GM12865 (cell line): Measurements from ENCODE around the gene ADCY5.

Experiments
- DNase-seq: peaks from one replicate; pipeline ENCODE4 v3.0.0; 2010; ENCODE audit warnings: low read depth
- H3K4me3 ChIP-seq: 2 replicates; pipeline ENCODE4 v1.5.1; 2011; ENCODE audit warnings: mild to moderate bottlenecking, low read depth, low read length, control low read depth
- TF ChIP-seq, protein P1 (sequence below): IDR thresholded peaks from 2 replicates; pipeline ENCODE4 v1.5.1; 2011; ENCODE audit warnings: low read length, control low read depth, low read depth, inconsistent platforms; ENCODE audit not compliant: insufficient read depth; ENCODE audit errors: missing control alignments

ADCY5 gene

DNA sequence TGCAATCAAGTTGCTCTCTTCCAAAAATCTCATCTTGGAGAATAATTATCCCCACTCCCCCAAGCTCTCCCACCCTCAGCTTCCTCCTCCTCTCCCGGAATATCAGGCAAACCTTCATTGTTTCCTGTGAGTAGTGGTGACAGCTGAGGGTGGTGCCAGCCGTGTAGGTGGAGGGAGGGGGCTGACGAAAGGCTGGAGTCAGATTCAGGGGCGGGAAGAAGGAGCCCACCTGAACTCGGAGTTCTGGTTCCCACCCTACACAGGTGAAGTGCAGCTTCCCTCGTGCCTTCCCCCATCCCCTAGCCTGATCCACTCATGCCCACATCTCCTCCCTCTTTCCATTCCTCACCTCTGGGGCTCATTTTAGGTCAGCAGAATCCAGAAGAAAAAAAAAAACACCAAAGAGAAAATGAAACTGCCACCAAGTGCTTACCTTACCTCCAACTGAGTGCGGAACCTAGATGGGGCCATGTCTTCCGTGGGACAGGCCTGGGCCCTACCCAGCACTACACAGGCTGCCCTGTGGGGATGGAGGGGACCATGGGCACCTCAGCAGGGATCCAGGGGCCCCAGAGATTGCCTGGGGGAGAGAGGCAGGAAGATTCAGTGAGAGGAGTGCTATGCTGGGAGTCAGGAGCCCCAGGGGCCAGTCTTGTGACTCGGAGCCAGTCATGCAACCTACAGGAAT, 81.3 kb downstream of the ADCY5 start:
- TF ChIP-seq, protein P1, sequence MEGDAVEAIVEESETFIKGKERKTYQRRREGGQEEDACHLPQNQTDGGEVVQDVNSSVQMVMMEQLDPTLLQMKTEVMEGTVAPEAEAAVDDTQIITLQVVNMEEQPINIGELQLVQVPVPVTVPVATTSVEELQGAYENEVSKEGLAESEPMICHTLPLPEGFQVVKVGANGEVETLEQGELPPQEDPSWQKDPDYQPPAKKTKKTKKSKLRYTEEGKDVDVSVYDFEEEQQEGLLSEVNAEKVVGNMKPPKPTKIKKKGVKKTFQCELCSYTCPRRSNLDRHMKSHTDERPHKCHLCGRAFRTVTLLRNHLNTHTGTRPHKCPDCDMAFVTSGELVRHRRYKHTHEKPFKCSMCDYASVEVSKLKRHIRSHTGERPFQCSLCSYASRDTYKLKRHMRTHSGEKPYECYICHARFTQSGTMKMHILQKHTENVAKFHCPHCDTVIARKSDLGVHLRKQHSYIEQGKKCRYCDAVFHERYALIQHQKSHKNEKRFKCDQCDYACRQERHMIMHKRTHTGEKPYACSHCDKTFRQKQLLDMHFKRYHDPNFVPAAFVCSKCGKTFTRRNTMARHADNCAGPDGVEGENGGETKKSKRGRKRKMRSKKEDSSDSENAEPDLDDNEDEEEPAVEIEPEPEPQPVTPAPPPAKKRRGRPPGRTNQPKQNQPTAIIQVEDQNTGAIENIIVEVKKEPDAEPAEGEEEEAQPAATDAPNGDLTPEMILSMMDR = no peak
- no peak overlapping the region for H3K4me3 ChIP-seq
- DNase-seq = no peak

DNA sequence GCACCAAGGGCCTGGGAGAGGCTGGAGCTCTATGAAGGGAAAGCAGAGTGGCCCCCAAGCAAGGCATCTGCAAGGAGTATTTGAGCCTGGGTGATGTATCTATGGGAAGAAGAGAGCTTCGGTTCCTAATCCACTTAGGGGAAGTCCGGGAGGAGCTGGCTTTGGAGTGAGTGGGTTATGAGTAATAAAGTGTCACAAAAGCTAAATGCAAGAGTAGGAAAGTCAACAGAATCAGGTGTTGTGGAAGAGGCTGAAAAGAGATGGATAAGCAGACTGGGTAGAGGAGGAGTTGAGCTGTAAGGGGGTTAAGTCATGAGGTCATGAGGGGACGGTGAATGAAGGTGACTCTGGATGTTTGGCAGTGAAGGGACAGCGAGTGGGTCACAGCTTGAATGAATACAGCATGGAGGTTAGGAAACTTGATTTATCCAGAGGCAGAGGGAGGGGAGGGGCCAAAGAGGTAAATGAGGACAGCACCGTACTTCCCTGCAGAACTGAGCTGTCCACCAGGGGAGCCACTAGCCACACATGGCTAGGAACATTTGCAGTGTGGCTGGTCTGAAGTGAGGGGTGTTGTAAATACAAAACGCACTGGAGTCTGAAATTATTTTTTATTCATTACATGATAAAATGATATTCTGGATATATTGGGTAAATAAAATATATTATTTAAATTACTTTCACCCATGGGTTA, 83.3 kb downstream of the ADCY5 start:
- H3K4me3 ChIP-seq = no peak overlapping the region
- TF ChIP-seq, protein P1 = peak; percentile 34
- no peak for DNase-seq

DNA sequence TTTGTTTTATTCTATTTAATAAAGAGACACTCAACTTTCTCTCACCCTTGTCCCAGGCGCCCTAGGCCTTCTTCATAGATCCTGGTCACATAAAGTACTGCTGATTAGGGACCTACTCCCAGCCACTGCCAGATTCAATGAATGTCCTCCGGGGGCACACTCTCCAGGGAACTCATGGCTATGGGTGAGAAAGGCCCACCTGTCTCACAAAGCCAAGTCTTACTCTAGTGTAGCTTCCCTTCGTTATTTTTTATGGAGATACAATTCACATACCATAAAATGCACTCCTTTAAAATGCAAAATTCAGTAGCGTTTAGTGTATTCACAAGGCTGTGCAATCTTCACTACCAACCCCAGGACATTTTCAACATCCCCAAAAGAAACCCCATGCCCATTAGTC, 87.8 kb downstream of the ADCY5 start:
- TF ChIP-seq, protein P1 = no peak

DNA sequence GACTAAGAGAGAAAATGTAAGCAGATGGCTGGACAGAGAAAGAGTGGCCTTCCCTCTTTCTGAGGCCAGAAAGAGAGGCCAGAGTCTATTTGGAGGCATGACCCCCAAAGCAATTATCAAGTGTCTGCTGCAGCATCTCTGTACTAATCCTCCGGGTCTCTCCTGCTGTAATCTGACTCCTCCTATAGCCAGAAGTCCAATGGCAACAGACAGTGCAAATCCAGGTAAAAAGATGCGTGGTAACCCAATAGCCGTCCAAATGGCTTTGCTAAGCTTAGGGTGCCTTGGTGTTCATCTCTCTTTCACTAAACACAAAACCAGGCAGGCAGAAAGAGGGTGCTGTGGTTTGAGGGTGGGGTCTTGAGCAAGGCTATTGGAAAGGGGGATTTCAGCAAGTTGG, 91.6 kb downstream of the ADCY5 start:
- DNase-seq = no peak
- TF ChIP-seq, protein P1 = no peak
- H3K4me3 ChIP-seq = no peak overlapping the region

More for the DNA sequence above, 87.8 kb downstream of the ADCY5 start:
- DNase-seq = no peak
- H3K4me3 ChIP-seq = no peak overlapping the region

DNA sequence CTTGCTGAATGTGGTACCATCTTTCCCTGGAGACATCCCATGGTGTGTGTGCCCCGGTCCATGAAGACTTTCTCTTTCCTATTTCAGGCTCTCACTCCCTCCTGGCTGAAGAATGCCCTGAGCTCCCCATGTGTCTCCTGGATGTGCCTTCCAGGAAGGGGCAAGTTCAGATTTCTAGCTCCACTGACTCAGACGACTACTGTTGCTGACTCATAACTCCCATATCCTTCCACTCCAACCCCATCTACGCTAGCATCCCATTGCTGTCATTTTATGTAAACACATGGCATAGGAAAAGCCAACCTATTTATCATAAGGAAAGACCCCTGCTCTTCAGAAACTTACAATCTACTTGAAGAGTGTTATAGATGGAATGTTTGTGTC, 95.0 kb downstream of the ADCY5 start:
- TF ChIP-seq, protein P1 = no peak
- DNase-seq = no peak
- H3K4me3 ChIP-seq = no peak overlapping the region

DNA sequence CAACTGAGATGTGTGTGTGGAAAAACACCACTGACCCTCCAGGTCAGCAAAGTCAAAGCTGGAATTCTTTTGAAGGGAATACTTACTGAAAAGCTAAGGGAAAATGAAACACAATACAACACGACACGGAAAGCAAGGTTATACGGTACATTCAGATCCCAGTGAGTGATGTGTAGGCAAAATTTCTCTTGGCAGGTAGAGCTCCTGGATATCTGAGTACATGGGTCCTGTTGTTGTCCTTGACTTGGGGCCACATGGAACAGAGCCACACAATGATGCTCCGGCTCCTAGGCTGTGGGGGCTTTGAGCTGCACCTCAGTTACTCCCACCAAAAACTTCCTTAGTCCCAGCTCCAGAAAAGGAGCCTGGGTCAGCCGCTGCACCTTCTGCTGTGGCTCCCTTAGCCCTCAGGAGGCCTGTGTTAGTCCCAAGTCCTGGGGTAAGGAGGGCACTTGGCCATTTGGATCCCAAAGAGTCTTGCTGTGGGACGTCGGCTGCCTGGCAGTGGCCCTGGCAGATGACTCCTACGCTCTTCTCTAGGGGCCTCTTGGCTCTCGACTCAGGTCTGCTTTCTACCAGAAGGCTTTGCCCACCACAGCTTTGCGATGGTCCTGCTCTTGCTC, 95.6 kb downstream of the ADCY5 start:
- no peak for DNase-seq
- TF ChIP-seq, protein P1 = no peak
- H3K4me3 ChIP-seq = no peak overlapping the region
